NK-92 (cell line): Measurements from ENCODE around the gene RHD.
"Not testable (repeated sequence)": the region's sequence is repeated elsewhere in the genome, so short reads cannot be mapped to it uniquely, and the experiment has no call there.

Source experiments
- DNase-seq: peaks from one replicate; lab custom pipeline; 2025; ENCODE audit not compliant: unreplicated experiment; lab: John Stamatoyannopoulos, UW

The RHD gene

GRCh38 chr1:25256578-25256965 lies 15.7 kb upstream of the RHD start:
- no peak for DNase-seq

GRCh38 chr1:25257196-25257595 lies 15.1 kb upstream of the RHD start:
- DNase-seq, result no peak

GRCh38 chr1:25259813-25260212 lies 12.5 kb upstream of the RHD start:
- DNase-seq, result not testable (repeated sequence)

- DNase-seq, result not testable (repeated sequence)
Observed at GRCh38 chr1:25260336-25260735, 12.0 kb upstream of the RHD start.

GRCh38 chr1:25266554-25267287 lies 5.6 kb upstream of the RHD start:
- not testable (repeated sequence) for DNase-seq

GRCh38 chr1:25267288-25268142 lies 4.8 kb upstream of the RHD start:
- DNase-seq, result peak; percentile 9

GRCh38 chr1:25268143-25268760 lies 4.1 kb upstream of the RHD start:
- not testable (repeated sequence) for DNase-seq

GRCh38 chr1:25275648-25276047 lies 3.3 kb downstream of the RHD start:
- not testable (repeated sequence) for DNase-seq

- not testable (repeated sequence) for DNase-seq
Observed at GRCh38 chr1:25277295-25277694, 5.0 kb downstream of the RHD start.

- not testable (repeated sequence) for DNase-seq
Observed at GRCh38 chr1:25278358-25278757, 6.0 kb downstream of the RHD start.

GRCh38 chr1:25278790-25279189 lies 6.5 kb downstream of the RHD start:
- DNase-seq, result not testable (repeated sequence)

- DNase-seq, result not testable (repeated sequence)
Observed at GRCh38 chr1:25279693-25280111, 7.4 kb downstream of the RHD start.

- not testable (repeated sequence) for DNase-seq
Observed at GRCh38 chr1:25285862-25286261, 13.6 kb downstream of the RHD start.

GRCh38 chr1:25287164-25287563 lies 14.9 kb downstream of the RHD start:
- DNase-seq, result not testable (repeated sequence)

- DNase-seq, result not testable (repeated sequence)
Observed at GRCh38 chr1:25288573-25289101, 16.3 kb downstream of the RHD start.

GRCh38 chr1:25290043-25290442 lies 17.7 kb downstream of the RHD start:
- not testable (repeated sequence) for DNase-seq

GRCh38 chr1:25293426-25293825 lies 21.1 kb downstream of the RHD start:
- not testable (repeated sequence) for DNase-seq

- not testable (repeated sequence) for DNase-seq
Observed at GRCh38 chr1:25294889-25295826, 22.8 kb downstream of the RHD start.

- not testable (repeated sequence) for DNase-seq
Observed at GRCh38 chr1:25296501-25296900, 24.2 kb downstream of the RHD start.

GRCh38 chr1:25300729-25301128 lies 28.4 kb downstream of the RHD start:
- not testable (repeated sequence) for DNase-seq
